Spleen (tissue), 11 donors: ENCODE data around the gene GOLGA8B. TPM values are rescaled to one million over a fixed set of nuclear protein-coding genes. Genes with fewer than 3 reads are reported as not detected.
A peak's percentile ranks its signal among the peaks of the same experiment; 100 is the strongest.
"Not testable (repeated sequence)": the region's sequence is repeated elsewhere in the genome, so short reads cannot be mapped to it uniquely, and the experiment has no call there.

Experiments used
- DNase-seq: peaks from one replicate; pipeline ENCODE4 v3.0.0-alpha.2; 2020
- H3K27ac ChIP-seq, 8 donors: fragments of 200-600 bp; sonication (generic) in 7 of 8; 1 replicate in 4 of 8; 2 replicates in 4 of 8; pipeline versions ENCODE4 v1.5.0 to v1.8.0; 2016 to 2021; ENCODE audit warnings: inconsistent platforms in 4 of 8, mild to moderate bottlenecking in 4 of 8, moderate library complexity in 1 of 8
- H3K27me3 ChIP-seq, 7 donors: fragments of 200-600 bp; sonication (generic) in 6 of 7; replicated peaks in 1 of 7; 1 replicate in 4 of 7; 2 replicates in 3 of 7; pipeline versions ENCODE4 v1.5.0 to v1.8.0; 2016 to 2021; ENCODE audit warnings: inconsistent platforms in 3 of 7, mild to moderate bottlenecking in 1 of 7
- H3K36me3 ChIP-seq, 6 donors: fragments of 200-600 bp; sonication (generic) in 5 of 6; 1 replicate in 4 of 6; 2 replicates in 2 of 6; pipeline versions ENCODE4 v1.5.0 to v1.8.0; 2016 to 2021; ENCODE audit warnings: inconsistent platforms in 2 of 6
- H3K4me1 ChIP-seq, 6 donors: fragments of 200-600 bp; sonication (generic) in 5 of 6; 1 replicate in 3 of 6; 2 replicates in 3 of 6; pipeline versions ENCODE4 v1.5.0 to v1.8.0; 2016 to 2021; ENCODE audit warnings: inconsistent platforms in 3 of 6
- H3K4me3 ChIP-seq, 8 donors: fragments of 200-600 bp; sonication (generic) in 7 of 8; 1 replicate in 4 of 8; 2 replicates in 4 of 8; pipeline versions ENCODE4 v1.5.0 to v1.8.0; 2016 to 2021; ENCODE audit warnings: inconsistent platforms in 4 of 8, mild to moderate bottlenecking in 4 of 8, moderate library complexity in 2 of 8
- H3K9me3 ChIP-seq, 8 donors: fragments of 200-600 bp; sonication (generic) in 7 of 8; 1 replicate in 4 of 8; 2 replicates in 4 of 8; pipeline versions ENCODE4 v1.5.0 to v1.8.0; 2016 to 2021; ENCODE audit warnings: inconsistent platforms in 4 of 8
- POLR2A ChIP-seq, 3 donors: fragments of 450-650 bp; IDR thresholded peaks; one replicate each; pipeline ENCODE4 v1.5.1; 2017; ENCODE audit warnings: antibody characterized with exemption in 3 of 3, mild to moderate bottlenecking in 1 of 3
- POLR2AphosphoS5 ChIP-seq, 3 donors: sonication (generic); formaldehyde crosslinking; IDR thresholded peaks; one replicate each; pipeline ENCODE4 v1.5.1; 2017; ENCODE audit warnings: antibody characterized with exemption in 3 of 3
- WGBS, 5 donors: extraction: QIAGEN DNeasy Blood & Tissue Kit in 3 of 5; methylation state at CpG; one replicate each; pipeline versions ENCODE4 v1.1.5 to v1.1.7; 2013 to 2018; 5-methylcytosine and 5-hydroxymethylcytosine counted together
- intact Hi-C: fragments of 100-400 bp; cut with DNase I; formaldehyde crosslinking; loops from one replicate; pipeline ENCODE4 v1.15.0; 2023; ENCODE audit warnings: low total_unique reads
- polyA plus RNA-seq, 3 donors: library from polyadenylated mRNA; stranded (reverse); fragments of 200-250 nt; gene quantifications; one replicate each; pipeline ENCODE4 v1.2.1, GENCODE V29; 2013
- total RNA-seq, 7 donors: library from RNA; depleted of rRNA in 3 of 7; stranded (reverse); fragments of >200 nt in 3 of 7; fragmentation: NEBNext Ultra II Directional in 4 of 7; extraction: Animal tissue kit (Norgen Biotek cat#: 25700) in 4 of 7; gene quantifications; one replicate each; pipeline versions ENCODE4 v1.1.0 to v1.2.1, GENCODE V29; 2016 to 2021
- TF ChIP-seq, protein P1 (sequence below), 11 experiments: fragments of 200-600 bp in 7 of 11; fragments of 450-650 bp in 4 of 11; sonication (generic) in 4 of 11; IDR thresholded peaks in 8 of 11; conservative IDR thresholded peaks in 3 of 11; 1 replicate in 7 of 11; 2 replicates in 4 of 11; pipeline versions ENCODE4 v1.4.0 to v1.8.0; 2016 to 2021; ENCODE audit warnings: antibody characterized with exemption in 11 of 11, inconsistent platforms in 4 of 11, mild to moderate bottlenecking in 1 of 11
- donor health status: healthy with polysubstance abuse.
- donor health status: DM: no; HTN: no; CAD: no; lungs with moderate emphysema.
- donor health status: DM: no; HTN: no; CAD: no.
- donor health status: Bipolar disorder and iron deficiency.
- donor health status: healthy.
- donor health status: DM: no; HTN: no; CAD: no.
- donor health status: DM: yes; HTN: yes; CAD: no.

GOLGA8B gene
- total and polyA plus RNA-seq, 10 donors: 23.2 to 155 (median 110) TPM

DNA sequence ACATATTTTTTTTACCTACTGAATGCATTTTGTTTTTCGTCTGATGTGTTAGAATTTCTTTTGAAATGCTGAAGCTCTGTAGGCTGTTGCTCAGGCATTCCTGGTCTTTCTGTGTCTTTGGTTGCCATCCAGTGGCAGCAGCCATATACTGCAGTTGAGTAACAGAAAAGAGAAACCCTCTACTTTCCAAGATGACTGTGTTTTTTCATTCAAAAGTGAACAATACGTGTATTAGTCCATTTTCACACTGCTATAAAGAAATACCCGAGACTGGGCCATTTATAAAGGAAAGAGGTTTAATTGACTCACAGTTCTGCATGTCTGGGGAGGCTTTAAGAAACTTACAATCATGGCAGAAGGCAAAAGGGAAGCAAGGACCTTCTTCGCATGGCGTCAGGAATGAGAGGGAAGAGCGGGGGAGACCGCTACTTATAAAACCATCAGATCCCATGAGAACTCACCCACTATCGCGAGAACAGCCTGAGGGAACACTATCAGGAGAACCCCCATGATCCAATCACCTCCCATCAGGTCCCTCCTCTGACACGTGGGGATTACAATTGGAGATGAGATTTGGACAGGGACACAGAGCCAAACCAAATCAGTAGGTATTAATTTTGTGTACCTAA lies 4.7 kb upstream of the GOLGA8B start:
- peaks cover 0 to 13% (median 0%) of the 10 kb centered on the region in 7 donors for H3K27me3 ChIP-seq
- peak overlapping the region in 4 of 8 donors; percentile 10 to 57 (median 20) for H3K27ac ChIP-seq
- H3K36me3 ChIP-seq: no peaks in the 10 kb centered on the region
- no peaks in the 10 kb centered on the region for H3K9me3 ChIP-seq
- H3K4me3 ChIP-seq: peak overlapping the region in 2 of 8 donors; percentile 22 to 53
- WGBS, 5 donors: 14 to 22% (median 17%) methylated on average over 10 of the region's 10 CpGs
- peaks cover 0 to 19% (median 11%) of the 10 kb centered on the region in 6 donors for H3K4me1 ChIP-seq
- peak; percentile 66 for DNase-seq
- TF ChIP-seq, protein P1, sequence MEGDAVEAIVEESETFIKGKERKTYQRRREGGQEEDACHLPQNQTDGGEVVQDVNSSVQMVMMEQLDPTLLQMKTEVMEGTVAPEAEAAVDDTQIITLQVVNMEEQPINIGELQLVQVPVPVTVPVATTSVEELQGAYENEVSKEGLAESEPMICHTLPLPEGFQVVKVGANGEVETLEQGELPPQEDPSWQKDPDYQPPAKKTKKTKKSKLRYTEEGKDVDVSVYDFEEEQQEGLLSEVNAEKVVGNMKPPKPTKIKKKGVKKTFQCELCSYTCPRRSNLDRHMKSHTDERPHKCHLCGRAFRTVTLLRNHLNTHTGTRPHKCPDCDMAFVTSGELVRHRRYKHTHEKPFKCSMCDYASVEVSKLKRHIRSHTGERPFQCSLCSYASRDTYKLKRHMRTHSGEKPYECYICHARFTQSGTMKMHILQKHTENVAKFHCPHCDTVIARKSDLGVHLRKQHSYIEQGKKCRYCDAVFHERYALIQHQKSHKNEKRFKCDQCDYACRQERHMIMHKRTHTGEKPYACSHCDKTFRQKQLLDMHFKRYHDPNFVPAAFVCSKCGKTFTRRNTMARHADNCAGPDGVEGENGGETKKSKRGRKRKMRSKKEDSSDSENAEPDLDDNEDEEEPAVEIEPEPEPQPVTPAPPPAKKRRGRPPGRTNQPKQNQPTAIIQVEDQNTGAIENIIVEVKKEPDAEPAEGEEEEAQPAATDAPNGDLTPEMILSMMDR (IDR thresholded peaks at IDR 0.05 in 8 of 11, conservative IDR thresholded peaks at IDR 0.05 in 3 of 11): peak; percentile 35 to 81 (median 79)
- TF ChIP-seq POLR2AphosphoS5 (IDR thresholded peaks at IDR 0.05): peak in 1 of 3 donors; percentile 82
- TF ChIP-seq POLR2A (IDR thresholded peaks at IDR 0.05): no peak
- intact Hi-C loops: loop anchor here (10.0 kb wide), 2 partner anchors 243 to 343 kb away; partner anchors contain the start of genes NOP10 and NUTM1

DNA sequence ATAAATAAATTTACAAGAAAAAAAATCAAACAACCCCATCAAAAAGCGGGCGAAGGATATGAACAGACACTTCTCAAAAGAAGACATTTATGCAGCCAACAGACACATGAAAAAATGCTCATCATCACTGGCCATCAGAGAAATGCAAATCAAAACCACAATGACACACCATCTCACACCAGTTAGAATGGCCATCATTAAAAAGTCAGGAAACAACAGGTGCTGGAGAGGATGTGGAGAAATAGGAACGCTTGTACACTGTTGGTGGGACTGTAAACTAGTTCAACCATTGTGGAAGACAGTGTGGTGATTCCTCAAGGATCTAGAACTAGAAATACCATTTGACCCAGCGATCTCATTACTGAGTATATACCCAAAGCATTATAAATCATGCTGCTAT lies 2.5 kb upstream of the GOLGA8B start:
- Histone ChIP-seq H3K4me1 (peaks cover 7 to 37% (median 26%) of the 10 kb centered on the region in 6 donors), H3K27me3 (peaks cover 0 to 20% (median 0%) of the 10 kb centered on the region in 7 donors)
- not testable (repeated sequence) for DNase-seq, H3K4me3 ChIP-seq, H3K9me3 ChIP-seq, H3K36me3 ChIP-seq, H3K27ac ChIP-seq
- intact Hi-C loops: loop anchor here (10.0 kb wide), 2 partner anchors 241 to 341 kb away; partner anchors contain the start of genes NOP10 and NUTM1
- WGBS, 5 donors: 81 to 89% (median 85%) methylated on average over 4 of the region's 4 CpGs

- no peak for TF ChIP-seq POLR2AphosphoS5 (IDR thresholded peaks at IDR 0.05)
- TF ChIP-seq, protein P1 (IDR thresholded peaks at IDR 0.05 in 8 of 11, conservative IDR thresholded peaks at IDR 0.05 in 3 of 11): no peak
- no peak for TF ChIP-seq POLR2A (IDR thresholded peaks at IDR 0.05)
- WGBS, 5 donors: 71 to 88% (median 76%) methylated on average over 7 of the region's 7 CpGs
- Histone ChIP-seq H3K9me3 (no peaks in the 10 kb centered on the region), H3K27ac (no peak overlapping the region), H3K27me3 (peaks cover 0 to 20% (median 0%) of the 10 kb centered on the region in 7 donors), H3K4me1 (peaks cover 7 to 41% (median 26%) of the 10 kb centered on the region in 6 donors), H3K4me3 (no peak overlapping the region), H3K36me3 (no peaks in the 10 kb centered on the region)
- intact Hi-C loops: loop anchor here (10.0 kb wide), 2 partner anchors 240 to 340 kb away; partner anchors contain the start of genes NOP10 and NUTM1
- no peak for DNase-seq
Observed at GRCh38 chr15:34584996-34585395, 1.5 kb upstream of the GOLGA8B start.

GRCh38 chr15:34584330-34584668 lies 848 bp upstream of the GOLGA8B start:
- 31 to 78% (median 63%) methylated on average over 9 to 13 of the region's 13 CpGs for WGBS, 5 donors
- intact Hi-C loops: loop anchor here (10.0 kb wide), 2 partner anchors 239 to 339 kb away; partner anchors contain the start of genes NOP10 and NUTM1
- peaks cover 0 to 20% (median 0%) of the 10 kb centered on the region in 7 donors for H3K27me3 ChIP-seq
- no peak for DNase-seq
- H3K4me3 ChIP-seq: peak overlapping the region; percentile 75 to 95 (median 86)
- H3K36me3 ChIP-seq: no peaks in the 10 kb centered on the region
- no peak for TF ChIP-seq POLR2AphosphoS5 (IDR thresholded peaks at IDR 0.05)
- TF ChIP-seq, protein P1 (IDR thresholded peaks at IDR 0.05 in 8 of 11, conservative IDR thresholded peaks at IDR 0.05 in 3 of 11): no peak
- no peak for TF ChIP-seq POLR2A (IDR thresholded peaks at IDR 0.05)
- H3K4me1 ChIP-seq: peaks cover 7 to 41% (median 26%) of the 10 kb centered on the region in 6 donors
- peak overlapping the region in 1 of 8 donors; percentile 80 for H3K27ac ChIP-seq
- H3K9me3 ChIP-seq: no peaks in the 10 kb centered on the region
